PC-9 (cell line): ENCODE data around the gene MYO1C. TPM values are rescaled to one million over a fixed set of nuclear protein-coding genes. Genes with fewer than 3 reads are reported as not detected.
"Not testable (repeated sequence)": the region's sequence is repeated elsewhere in the genome, so short reads cannot be mapped to it uniquely, and the experiment has no call there.

Experiments
- BruUV-seq: library from RNA; stranded (reverse); fragments of 400-500 nt; replicated peaks from 2 replicates; lab custom pipeline; 2021; lab: Mats Ljungman, UMichigan
- CTCF ChIA-PET: fragments of 300-600 bp; sonication (Branson Sonifier 250); formaldehyde crosslinking; loops from one replicate; lab custom pipeline; 2022; ENCODE audit warnings: antibody characterized with exemption; lab: Charles Lee
- POLR2A ChIA-PET: fragments of 300-600 bp; sonication (Branson Sonifier 250); formaldehyde crosslinking; loops from one replicate; lab custom pipeline; 2022; ENCODE audit warnings: antibody characterized with exemption; ENCODE audit not compliant: unreplicated experiment; lab: Charles Lee
- DNase-seq, 2 experiments: peaks; one replicate each; pipeline versions ENCODE4 v3.0.0 to v3.0.0-alpha.2; 2015 to 2022; ENCODE audit warnings: mixed read lengths in 1 of 2
- H2AFZ ChIP-seq: fragments of 200-600 bp; sonication (generic); 2 replicates; pipeline ENCODE4 v1.8.1; 2017; ENCODE audit warnings: antibody characterized with exemption
- H3F3A ChIP-seq: fragments of 200-600 bp; sonication (generic); 2 replicates; pipeline ENCODE4 v1.8.1; 2017; ENCODE audit warnings: antibody characterized with exemption, mild to moderate bottlenecking, low read depth; ENCODE audit not compliant: insufficient read depth
- H3K27ac ChIP-seq: fragments of 200-600 bp; sonication (generic); 2 replicates; pipeline ENCODE4 v1.6.1; 2016; ENCODE audit warnings: mixed run types
- H3K27me3 ChIP-seq: fragments of 200-600 bp; sonication (generic); 2 replicates; pipeline ENCODE4 v1.6.1; 2016; ENCODE audit warnings: low read depth, mixed run types; ENCODE audit not compliant: insufficient read depth
- H3K36me3 ChIP-seq: fragments of 200-600 bp; sonication (generic); 2 replicates; pipeline ENCODE4 v1.6.1; 2016; ENCODE audit warnings: low read depth, mixed run types
- H3K4me1 ChIP-seq: fragments of 200-600 bp; sonication (generic); replicated peaks from 2 replicates; pipeline ENCODE4 v1.6.1; 2016; ENCODE audit warnings: mixed run types; ENCODE audit not compliant: insufficient read depth
- H3K4me2 ChIP-seq: fragments of 200-600 bp; sonication (generic); 2 replicates; pipeline ENCODE4 v1.6.1; 2017; ENCODE audit warnings: mixed run types
- H3K4me3 ChIP-seq: fragments of 200-600 bp; sonication (generic); 2 replicates; pipeline ENCODE4 v1.6.1; 2016; ENCODE audit warnings: mixed run types
- H3K79me2 ChIP-seq: fragments of 200-600 bp; sonication (generic); 2 replicates; pipeline ENCODE4 v1.6.1; 2017; ENCODE audit warnings: low read depth, mixed run types
- H3K9me2 ChIP-seq: fragments of 200-600 bp; sonication (generic); 2 replicates; pipeline ENCODE4 v1.8.1; 2017; ENCODE audit warnings: mild to moderate bottlenecking; ENCODE audit not compliant: insufficient read depth
- H3K9me3 ChIP-seq: fragments of 200-600 bp; sonication (generic); 2 replicates; pipeline ENCODE4 v1.8.1; 2016; ENCODE audit warnings: low read depth; ENCODE audit not compliant: insufficient read depth
- H4K20me1 ChIP-seq: fragments of 200-600 bp; sonication (generic); 2 replicates; pipeline ENCODE4 v1.8.1; 2017; ENCODE audit not compliant: insufficient read depth
- EZH2 ChIP-seq: fragments of 200-600 bp; sonication (generic); IDR thresholded peaks from 2 replicates; pipeline ENCODE4 v1.8.0; 2017; ENCODE audit warnings: antibody characterized with exemption, low read depth
- intact Hi-C: fragments of 100-400 bp; cut with micrococcal nuclease; formaldehyde crosslinking; loops from one replicate; pipeline ENCODE4 v1.10.0; 2022; ENCODE audit not compliant: unreplicated experiment
- total RNA-seq: library from RNA; stranded (reverse); gene quantifications from 2 replicates; pipeline ENCODE4 v1.2.3, GENCODE V29; 2021
- TF ChIP-seq, protein P1 (sequence below): fragments of 200-600 bp; sonication (generic); conservative IDR thresholded peaks from 2 replicates; pipeline ENCODE4 v1.6.1; 2017; ENCODE audit warnings: mixed run types, antibody characterized with exemption, mild to moderate bottlenecking, moderate library complexity

Gene MYO1C
- total RNA-seq, 1 experiment from 2014 or later, result 237 TPM

DNA sequence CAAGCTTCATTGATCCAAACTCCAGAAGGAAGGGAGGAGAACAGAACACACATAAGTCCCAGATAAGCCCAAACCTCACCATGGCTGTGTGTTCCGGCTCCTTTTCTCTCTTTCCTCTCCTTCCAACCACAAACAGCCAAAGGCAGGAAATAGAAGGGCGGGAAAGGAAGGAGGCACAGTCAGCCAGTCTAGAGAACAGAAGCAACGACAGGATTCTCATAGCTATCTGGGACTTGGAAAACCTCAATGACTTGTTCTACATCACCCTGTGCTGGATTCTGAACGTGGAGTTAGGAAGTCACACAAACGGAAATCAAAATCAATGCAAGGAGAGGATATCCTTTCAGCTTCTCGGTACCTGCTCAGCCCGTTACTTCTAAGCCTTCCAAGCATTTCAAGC is 45.4 kb downstream of the MYO1C start:
- DNase-seq, result no peak
- no TSS peak for BruUV-seq
- no peaks in the 10 kb centered on the region for H3K9me2 ChIP-seq
- intact Hi-C loops, result no loop called here
- TF ChIP-seq EZH2, result no peak
- TF ChIP-seq, protein P1, sequence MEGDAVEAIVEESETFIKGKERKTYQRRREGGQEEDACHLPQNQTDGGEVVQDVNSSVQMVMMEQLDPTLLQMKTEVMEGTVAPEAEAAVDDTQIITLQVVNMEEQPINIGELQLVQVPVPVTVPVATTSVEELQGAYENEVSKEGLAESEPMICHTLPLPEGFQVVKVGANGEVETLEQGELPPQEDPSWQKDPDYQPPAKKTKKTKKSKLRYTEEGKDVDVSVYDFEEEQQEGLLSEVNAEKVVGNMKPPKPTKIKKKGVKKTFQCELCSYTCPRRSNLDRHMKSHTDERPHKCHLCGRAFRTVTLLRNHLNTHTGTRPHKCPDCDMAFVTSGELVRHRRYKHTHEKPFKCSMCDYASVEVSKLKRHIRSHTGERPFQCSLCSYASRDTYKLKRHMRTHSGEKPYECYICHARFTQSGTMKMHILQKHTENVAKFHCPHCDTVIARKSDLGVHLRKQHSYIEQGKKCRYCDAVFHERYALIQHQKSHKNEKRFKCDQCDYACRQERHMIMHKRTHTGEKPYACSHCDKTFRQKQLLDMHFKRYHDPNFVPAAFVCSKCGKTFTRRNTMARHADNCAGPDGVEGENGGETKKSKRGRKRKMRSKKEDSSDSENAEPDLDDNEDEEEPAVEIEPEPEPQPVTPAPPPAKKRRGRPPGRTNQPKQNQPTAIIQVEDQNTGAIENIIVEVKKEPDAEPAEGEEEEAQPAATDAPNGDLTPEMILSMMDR, result no peak
- peaks cover 99% of the 10 kb centered on the region for H3K79me2 ChIP-seq
- peaks cover 15% of the 10 kb centered on the region for H3F3A ChIP-seq
- H2AFZ ChIP-seq, result no peak overlapping the region
- POLR2A ChIA-PET, result no interaction called here
- no peaks in the 10 kb centered on the region for H3K27me3 ChIP-seq
- H3K27ac ChIP-seq, result 0 out of 2 replicates have a peak overlapping the region, but pooled peaks have one; percentile 21
- H4K20me1 ChIP-seq, result peaks cover 87% of the 10 kb centered on the region
- no peaks in the 10 kb centered on the region for H3K4me1 ChIP-seq
- no peak overlapping the region for H3K4me3 ChIP-seq
- CTCF ChIA-PET, result interaction anchor here (0.5 kb wide), 1 partner anchor 48 kb away, joined by 4 read pairs; no protein-coding TSS in a partner anchor
- H3K36me3 ChIP-seq, result no peaks in the 10 kb centered on the region
- no peak overlapping the region for H3K4me2 ChIP-seq
- H3K9me3 ChIP-seq, result no peaks in the 10 kb centered on the region

- Histone ChIP-seq H3K4me1 (no peaks in the 10 kb centered on the region), H3K9me3 (no peaks in the 10 kb centered on the region), H4K20me1 (peaks cover 82% of the 10 kb centered on the region), H3K27me3 (no peaks in the 10 kb centered on the region), H3K27ac (no peak overlapping the region), H3K4me2 (no peak overlapping the region), H3K9me2 (no peaks in the 10 kb centered on the region), H3K4me3 (no peak overlapping the region), H3K36me3 (no peaks in the 10 kb centered on the region), H3F3A (peaks cover 12% of the 10 kb centered on the region), H3K79me2 (peaks cover 99% of the 10 kb centered on the region), H2AFZ (no peak overlapping the region)
- intact Hi-C loops, result no loop called here
- ChIA-PET POLR2A (no interaction called here), CTCF (no interaction called here)
- no TSS peak for BruUV-seq
- DNase-seq, result no peak
- TF ChIP-seq, protein P1, result no peak
- TF ChIP-seq EZH2, result no peak
Measured at GRCh38 chr17:1446201-1446600, 46.3 kb downstream of the MYO1C start.

GRCh38 chr17:1445695-1446094 is 46.8 kb downstream of the MYO1C start:
- H3K36me3 ChIP-seq, DNase-seq, H3K9me3 ChIP-seq, H3K4me1 ChIP-seq, BruUV-seq, H3K4me3 ChIP-seq, H3K9me2 ChIP-seq, H3K4me2 ChIP-seq, CTCF ChIA-PET, H3K27ac ChIP-seq, POLR2A ChIA-PET, H2AFZ ChIP-seq, intact Hi-C loops, H3K27me3 ChIP-seq: not testable (repeated sequence)
- H3K79me2 ChIP-seq, result peaks cover 99% of the 10 kb centered on the region
- peaks cover 82% of the 10 kb centered on the region for H4K20me1 ChIP-seq
- peaks cover 12% of the 10 kb centered on the region for H3F3A ChIP-seq

- H3K36me3 ChIP-seq, H3K9me2 ChIP-seq, DNase-seq, intact Hi-C loops, H3K27ac ChIP-seq, H3K27me3 ChIP-seq, H3K4me3 ChIP-seq, H3K4me2 ChIP-seq, H3F3A ChIP-seq, CTCF ChIA-PET, H3K9me3 ChIP-seq, H2AFZ ChIP-seq, BruUV-seq, POLR2A ChIA-PET, H3K4me1 ChIP-seq: not testable (repeated sequence)
- Histone ChIP-seq H3K79me2 (peaks cover 94% of the 10 kb centered on the region), H4K20me1 (peaks cover 81% of the 10 kb centered on the region)
Measured at GRCh38 chr17:1442721-1443120, 49.8 kb downstream of the MYO1C start.
